ENCODE results near the gene CRY1. TPM values are rescaled to one million over a fixed set of nuclear protein-coding genes. Genes with fewer than 3 reads are reported as not detected.

The CRY1 gene
- total RNA-seq, 2 donors from 2014 or later, result 108 to 109 TPM

GRCh38 chr12:107102294-107102693 is 8.9 kb upstream of the CRY1 start:
- H3K4me3 Mint-ChIP-seq, result no peak overlapping the region
- H3K36me3 Mint-ChIP-seq (ENCODE audit: low read depth), result no peaks in the 10 kb centered on the region
- DNase-seq (no peak), ATAC-seq (no peak)
- H3K27me3 Mint-ChIP-seq, result peaks cover 33% of the 10 kb centered on the region
- no peaks in the 10 kb centered on the region for H3K9me3 ChIP-seq (ENCODE audit: control insufficient read depth, low read length, poor library complexity, severe bottlenecking)
- H3K27ac Mint-ChIP-seq, result no peak overlapping the region
- peaks cover 10% of the 10 kb centered on the region for H3K4me1 Mint-ChIP-seq

GRCh38 chr12:107101651-107102050 is 8.3 kb upstream of the CRY1 start:
- no peaks in the 10 kb centered on the region for H3K9me3 ChIP-seq (ENCODE audit: control insufficient read depth, low read length, poor library complexity, severe bottlenecking)
- no peak overlapping the region for H3K27ac Mint-ChIP-seq
- H3K4me3 Mint-ChIP-seq, result no peak overlapping the region
- H3K36me3 Mint-ChIP-seq (ENCODE audit: low read depth), result no peaks in the 10 kb centered on the region
- DNase-seq, result no peak
- peaks cover 10% of the 10 kb centered on the region for H3K4me1 Mint-ChIP-seq
- ATAC-seq, result no peak
- peaks cover 33% of the 10 kb centered on the region for H3K27me3 Mint-ChIP-seq

GRCh38 chr12:107099917-107100316 is 6.6 kb upstream of the CRY1 start:
- Mint-ChIP-seq H3K27ac (no peak overlapping the region), H3K36me3 (ENCODE audit: low read depth) (no peaks in the 10 kb centered on the region), H3K27me3 (peaks cover 21% of the 10 kb centered on the region), H3K4me1 (peaks cover 4% of the 10 kb centered on the region), H3K4me3 (no peak overlapping the region)
- DNase-seq (no peak), ATAC-seq (no peak)
- no peaks in the 10 kb centered on the region for H3K9me3 ChIP-seq (ENCODE audit: control insufficient read depth, low read length, poor library complexity, severe bottlenecking)

GRCh38 chr12:107096571-107096970 is 3.2 kb upstream of the CRY1 start:
- H3K4me3 Mint-ChIP-seq, result no peak overlapping the region
- H3K36me3 Mint-ChIP-seq (ENCODE audit: low read depth), result no peaks in the 10 kb centered on the region
- H3K27ac Mint-ChIP-seq, result no peak overlapping the region
- H3K9me3 ChIP-seq (ENCODE audit: control insufficient read depth, low read length, poor library complexity, severe bottlenecking), result no peaks in the 10 kb centered on the region
- DNase-seq (no peak), ATAC-seq (no peak)
- H3K27me3 Mint-ChIP-seq, result peaks cover 21% of the 10 kb centered on the region
- H3K4me1 Mint-ChIP-seq, result peaks cover 9% of the 10 kb centered on the region

GRCh38 chr12:107094183-107094448 is 767 bp upstream of the CRY1 start:
- no peak for ATAC-seq
- Mint-ChIP-seq H3K4me3 (no peak overlapping the region), H3K27me3 (peaks cover 8% of the 10 kb centered on the region), H3K27ac (no peak overlapping the region), H3K4me1 (peaks cover 11% of the 10 kb centered on the region), H3K36me3 (ENCODE audit: low read depth) (no peaks in the 10 kb centered on the region)
- DNase-seq, result no peak
- H3K9me3 ChIP-seq (ENCODE audit: control insufficient read depth, low read length, poor library complexity, severe bottlenecking), result no peaks in the 10 kb centered on the region

GRCh38 chr12:107092669-107093416 is 506 bp downstream of the CRY1 start:
- no peak overlapping the region for H3K27ac Mint-ChIP-seq
- DNase-seq, result peak; percentile 46 to 72 (median 66)

GRCh38 chr12:107091989-107092641 is 1.2 kb downstream of the CRY1 start:
- ATAC-seq (peak; percentile 29), DNase-seq (peak in 1 of 3 donors; percentile 16)
- Mint-ChIP-seq H3K4me3 (no peak overlapping the region), H3K27ac (no peak overlapping the region), H3K27me3 (no peaks in the 10 kb centered on the region), H3K4me1 (peaks cover 19% of the 10 kb centered on the region), H3K36me3 (ENCODE audit: low read depth) (no peaks in the 10 kb centered on the region)
- no peaks in the 10 kb centered on the region for H3K9me3 ChIP-seq (ENCODE audit: control insufficient read depth, low read length, poor library complexity, severe bottlenecking)

More at GRCh38 chr12:107092669-107093416, 506 bp downstream of the CRY1 start:
- Mint-ChIP-seq H3K27me3 (peaks cover 4% of the 10 kb centered on the region), H3K36me3 (ENCODE audit: low read depth) (no peaks in the 10 kb centered on the region), H3K4me1 (peaks cover 18% of the 10 kb centered on the region), H3K4me3 (no peak overlapping the region)
- H3K9me3 ChIP-seq (ENCODE audit: control insufficient read depth, low read length, poor library complexity, severe bottlenecking), result no peaks in the 10 kb centered on the region
- ATAC-seq, result peak; percentile 55

- H3K27ac Mint-ChIP-seq, result no peak overlapping the region
- no peaks in the 10 kb centered on the region for H3K9me3 ChIP-seq (ENCODE audit: control insufficient read depth, low read length, poor library complexity, severe bottlenecking)
- no peak overlapping the region for H3K4me3 Mint-ChIP-seq
- H3K36me3 Mint-ChIP-seq (ENCODE audit: low read depth), result peaks cover 2% of the 10 kb centered on the region
- no peak for ATAC-seq
- H3K4me1 Mint-ChIP-seq, result peaks cover 25% of the 10 kb centered on the region
- DNase-seq, result no peak
- H3K27me3 Mint-ChIP-seq, result no peaks in the 10 kb centered on the region
These were observed 2.0 kb downstream of the CRY1 start for GRCh38 chr12:107091381-107091780.

GRCh38 chr12:107090711-107091110 is 2.6 kb downstream of the CRY1 start:
- Mint-ChIP-seq H3K36me3 (ENCODE audit: low read depth) (peaks cover 2% of the 10 kb centered on the region), H3K4me3 (no peak overlapping the region), H3K4me1 (peaks cover 27% of the 10 kb centered on the region), H3K27ac (no peak overlapping the region), H3K27me3 (no peaks in the 10 kb centered on the region)
- ATAC-seq (no peak), DNase-seq (no peak)
- no peaks in the 10 kb centered on the region for H3K9me3 ChIP-seq (ENCODE audit: control insufficient read depth, low read length, poor library complexity, severe bottlenecking)

- H3K4me1 Mint-ChIP-seq, result peaks cover 28% of the 10 kb centered on the region
- H3K9me3 ChIP-seq (ENCODE audit: control insufficient read depth, low read length, poor library complexity, severe bottlenecking), result no peaks in the 10 kb centered on the region
- H3K27me3 Mint-ChIP-seq, result no peaks in the 10 kb centered on the region
- no peak overlapping the region for H3K27ac Mint-ChIP-seq
- H3K4me3 Mint-ChIP-seq, result no peak overlapping the region
- peaks cover 2% of the 10 kb centered on the region for H3K36me3 Mint-ChIP-seq (ENCODE audit: low read depth)
- DNase-seq (no peak), ATAC-seq (no peak)
These were observed 4.4 kb downstream of the CRY1 start for GRCh38 chr12:107088912-107089311.

GRCh38 chr12:107086314-107086713 is 7.0 kb downstream of the CRY1 start:
- peak overlapping the region; percentile 57 for H3K27ac Mint-ChIP-seq
- H3K4me1 Mint-ChIP-seq, result peaks cover 30% of the 10 kb centered on the region
- no peak for DNase-seq
- no peaks in the 10 kb centered on the region for H3K9me3 ChIP-seq (ENCODE audit: control insufficient read depth, low read length, poor library complexity, severe bottlenecking)
- H3K27me3 Mint-ChIP-seq, result no peaks in the 10 kb centered on the region
- H3K4me3 Mint-ChIP-seq, result no peak overlapping the region
- H3K36me3 Mint-ChIP-seq (ENCODE audit: low read depth), result peaks cover 2% of the 10 kb centered on the region
- peak; percentile 28 for ATAC-seq

- Mint-ChIP-seq H3K36me3 (ENCODE audit: low read depth) (peaks cover 2% of the 10 kb centered on the region), H3K27ac (no peak overlapping the region), H3K4me3 (no peak overlapping the region), H3K27me3 (no peaks in the 10 kb centered on the region), H3K4me1 (peaks cover 26% of the 10 kb centered on the region)
- DNase-seq (no peak), ATAC-seq (no peak)
- no peaks in the 10 kb centered on the region for H3K9me3 ChIP-seq (ENCODE audit: control insufficient read depth, low read length, poor library complexity, severe bottlenecking)
These were observed 11.6 kb downstream of the CRY1 start for GRCh38 chr12:107081778-107082177.

GRCh38 chr12:107080299-107080698 is 13.1 kb downstream of the CRY1 start:
- no peaks in the 10 kb centered on the region for H3K27me3 Mint-ChIP-seq
- no peaks in the 10 kb centered on the region for H3K36me3 Mint-ChIP-seq (ENCODE audit: low read depth)
- no peak overlapping the region for H3K27ac Mint-ChIP-seq
- ATAC-seq (no peak), DNase-seq (no peak)
- no peak overlapping the region for H3K4me3 Mint-ChIP-seq
- peaks cover 27% of the 10 kb centered on the region for H3K4me1 Mint-ChIP-seq
- H3K9me3 ChIP-seq (ENCODE audit: control insufficient read depth, low read length, poor library complexity, severe bottlenecking), result no peaks in the 10 kb centered on the region

Data from T-helper 17 cell (primary cell).